ENCODE measurements around the gene ABI3. TPM values are rescaled to one million over a fixed set of nuclear protein-coding genes. Genes with fewer than 3 reads are reported as not detected.
A peak's percentile ranks its signal among the peaks of the same experiment; 100 is the strongest.

Gene ABI3, protein sequence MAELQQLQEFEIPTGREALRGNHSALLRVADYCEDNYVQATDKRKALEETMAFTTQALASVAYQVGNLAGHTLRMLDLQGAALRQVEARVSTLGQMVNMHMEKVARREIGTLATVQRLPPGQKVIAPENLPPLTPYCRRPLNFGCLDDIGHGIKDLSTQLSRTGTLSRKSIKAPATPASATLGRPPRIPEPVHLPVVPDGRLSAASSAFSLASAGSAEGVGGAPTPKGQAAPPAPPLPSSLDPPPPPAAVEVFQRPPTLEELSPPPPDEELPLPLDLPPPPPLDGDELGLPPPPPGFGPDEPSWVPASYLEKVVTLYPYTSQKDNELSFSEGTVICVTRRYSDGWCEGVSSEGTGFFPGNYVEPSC
- total RNA-seq (10 to 100 TPM in 8 of 9 donors, 1 to 10 TPM in 1; 2.4 to 39.9 (median 17.5) TPM), polyA plus RNA-seq (10 to 100 TPM in 2 of 3 donors, 1 to 10 TPM in 1; 4.4 to 15.1 (median 13.0) TPM)
- long read RNA-seq, donor 1, result 0 reads
- long read RNA-seq, donor 2, result 0 reads
- long read RNA-seq, donor 3, partial matches to known transcripts, result 0 of 1 reads
- long read RNA-seq, donor 3, other reads (novel, unspliced or antisense), result 0 of 1 reads
- long read RNA-seq, donor 4, transcript ABI3-201 (8 exons, 2,109 nt), result major isoform, 9 of 11 reads
- long read RNA-seq, donor 4, partial matches to known transcripts, result 1 of 11 reads
- long read RNA-seq, donor 4, other reads (novel, unspliced or antisense), result 1 of 11 reads
- long read RNA-seq, donor 5, transcript ABI3-201 (8 exons, 2,109 nt), result major isoform, 35 of 46 reads
- long read RNA-seq, donor 5, partial matches to known transcripts, result 4 of 46 reads
- long read RNA-seq, donor 5, other reads (novel, unspliced or antisense), result 7 of 46 reads
- long read RNA-seq, donor 6, transcript ABI3-201 (8 exons, 2,109 nt), result major isoform, 8 of 12 reads
- long read RNA-seq, donor 6, partial matches to known transcripts, result 3 of 12 reads
- long read RNA-seq, donor 6, other reads (novel, unspliced or antisense), result 1 of 12 reads
- long read RNA-seq, donor 7, partial matches to known transcripts, result 0 of 2 reads
- long read RNA-seq, donor 7, other reads (novel, unspliced or antisense), result 0 of 2 reads
- long read RNA-seq, donor 8, partial matches to known transcripts, result 0 of 2 reads
- long read RNA-seq, donor 8, other reads (novel, unspliced or antisense), result 0 of 2 reads
- long read RNA-seq, donor 9, partial matches to known transcripts, result 0 of 1 reads
- long read RNA-seq, donor 9, other reads (novel, unspliced or antisense), result 0 of 1 reads
- long read RNA-seq, donor 10, partial matches to known transcripts, result 0 of 1 reads
- long read RNA-seq, donor 10, other reads (novel, unspliced or antisense), result 0 of 1 reads

DNA sequence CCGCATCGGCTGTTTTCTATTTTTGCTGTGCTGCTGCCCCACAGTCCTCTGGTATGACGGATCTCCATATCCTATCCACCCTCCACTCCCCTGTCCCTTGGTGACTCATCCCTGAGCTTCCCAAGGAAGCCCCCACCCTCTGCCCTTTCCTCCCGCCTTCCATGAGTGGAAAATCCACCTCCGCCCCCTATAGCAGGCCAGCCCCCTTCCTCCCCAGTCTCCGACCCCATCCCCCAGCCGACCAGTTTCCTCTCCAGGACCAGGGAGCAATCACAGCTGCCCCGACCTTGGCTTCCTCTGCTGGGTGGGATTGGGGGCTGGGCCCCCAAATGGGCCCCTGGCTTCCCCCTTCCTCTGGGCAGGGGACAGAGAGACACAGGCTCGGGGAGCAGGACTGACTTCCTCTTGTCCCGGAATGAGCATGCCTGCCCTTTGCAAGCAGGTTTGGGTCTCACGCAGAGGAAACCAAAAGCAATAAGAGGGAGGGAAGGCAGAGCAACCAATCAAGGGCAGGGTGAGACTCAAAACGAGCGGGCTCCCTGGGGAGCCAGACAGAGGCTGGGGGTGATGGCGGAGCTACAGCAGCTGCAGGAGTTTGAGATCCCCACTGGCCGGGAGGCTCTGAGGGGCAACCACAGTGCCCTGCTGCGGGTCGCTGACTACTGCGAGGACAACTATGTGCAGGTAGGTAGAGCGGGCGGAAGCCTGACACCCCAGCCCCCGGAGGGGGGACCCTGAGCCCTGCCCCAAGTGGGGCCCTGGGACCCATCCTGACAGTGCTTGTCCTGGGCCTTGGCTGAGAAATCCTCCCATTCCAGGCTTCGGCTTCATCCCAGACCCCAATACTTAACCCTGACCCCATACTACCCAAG, at the start of gene ABI3, which contains the start of gene GNGT2:
ABI3 (plus strand) TSS at position 550 of the 872 bp plus-strand sequence; CDS start at position 568, 18 bp downstream.
GNGT2 (minus strand) TSS at position 417 of the 872 bp plus-strand sequence. CDS start 3,152 bp downstream, outside the sequence.
- TF ChIP-seq POLR2A (IDR thresholded peaks at IDR 0.05), result peak in 1 of 2 donors; percentile 25
- TF ChIP-seq, protein P1, sequence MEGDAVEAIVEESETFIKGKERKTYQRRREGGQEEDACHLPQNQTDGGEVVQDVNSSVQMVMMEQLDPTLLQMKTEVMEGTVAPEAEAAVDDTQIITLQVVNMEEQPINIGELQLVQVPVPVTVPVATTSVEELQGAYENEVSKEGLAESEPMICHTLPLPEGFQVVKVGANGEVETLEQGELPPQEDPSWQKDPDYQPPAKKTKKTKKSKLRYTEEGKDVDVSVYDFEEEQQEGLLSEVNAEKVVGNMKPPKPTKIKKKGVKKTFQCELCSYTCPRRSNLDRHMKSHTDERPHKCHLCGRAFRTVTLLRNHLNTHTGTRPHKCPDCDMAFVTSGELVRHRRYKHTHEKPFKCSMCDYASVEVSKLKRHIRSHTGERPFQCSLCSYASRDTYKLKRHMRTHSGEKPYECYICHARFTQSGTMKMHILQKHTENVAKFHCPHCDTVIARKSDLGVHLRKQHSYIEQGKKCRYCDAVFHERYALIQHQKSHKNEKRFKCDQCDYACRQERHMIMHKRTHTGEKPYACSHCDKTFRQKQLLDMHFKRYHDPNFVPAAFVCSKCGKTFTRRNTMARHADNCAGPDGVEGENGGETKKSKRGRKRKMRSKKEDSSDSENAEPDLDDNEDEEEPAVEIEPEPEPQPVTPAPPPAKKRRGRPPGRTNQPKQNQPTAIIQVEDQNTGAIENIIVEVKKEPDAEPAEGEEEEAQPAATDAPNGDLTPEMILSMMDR (IDR thresholded peaks at IDR 0.05), result no peak
- H3K27me3 ChIP-seq, result peaks cover 12% of the 10 kb centered on the region
- intact Hi-C loops (cut with DNase I), result no loop called here
- no peaks in the 10 kb centered on the region for H3K9me3 ChIP-seq (replicated peaks in 1 of 3)
- peak within 1 kb of the TSS in 2 of 5 donors; percentile 56 to 74 for H3K27ac ChIP-seq
- peak within 1 kb of the TSS in 2 of 4 donors; percentile 16 to 41 for H3K4me3 ChIP-seq
- 21 to 37% (median 36%) methylated on average over 21 to 22 of the region's 22 CpGs for WGBS, 4 donors
- DNase-seq, result peak in 6 of 7 donors; percentile 45 to 73 (median 50)
- peaks cover 8 to 12% of the 10 kb centered on the region in 2 donors for H3K4me1 ChIP-seq (replicated peaks in 1 of 2)
- H3K36me3 ChIP-seq (replicated peaks in 1 of 2), result no peaks in the 10 kb centered on the region

DNA sequence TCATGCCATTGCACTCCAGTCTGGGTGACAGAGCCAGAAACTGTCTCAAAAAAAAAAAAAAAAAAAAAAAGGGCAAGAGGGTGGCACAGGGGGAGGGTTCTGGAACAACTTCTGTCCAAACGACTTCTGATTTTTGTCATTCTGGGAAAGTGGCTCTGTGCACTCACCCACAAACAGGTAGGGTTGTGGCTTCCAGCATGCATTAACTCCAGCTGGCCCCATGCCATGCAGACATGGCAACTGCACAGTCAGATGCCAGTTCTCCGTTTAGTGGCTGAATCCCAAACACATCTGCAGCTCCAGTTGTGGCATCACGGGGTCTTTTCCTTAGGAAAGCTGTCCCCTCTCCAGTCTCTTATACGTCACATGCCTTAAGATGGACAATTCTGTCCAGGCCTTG, 47.6 kb upstream of the ABI3 start:
- Histone ChIP-seq H3K4me3 (no peak overlapping the region), H3K27me3 (peaks cover 15% of the 10 kb centered on the region), H3K36me3 (replicated peaks in 1 of 2) (no peaks in the 10 kb centered on the region), H3K27ac (no peak overlapping the region), H3K9me3 (replicated peaks in 1 of 3) (no peaks in the 10 kb centered on the region), H3K4me1 (replicated peaks in 1 of 2) (no peaks in the 10 kb centered on the region)
- intact Hi-C loops (cut with DNase I), result no loop called here
- WGBS, 4 donors, result 72 to 83% (median 76%) methylated on average over 4 of the region's 4 CpGs
- TF ChIP-seq, protein P1 (IDR thresholded peaks at IDR 0.05), result no peak
- no peak for TF ChIP-seq POLR2A (IDR thresholded peaks at IDR 0.05)
- DNase-seq, result no peak

DNA sequence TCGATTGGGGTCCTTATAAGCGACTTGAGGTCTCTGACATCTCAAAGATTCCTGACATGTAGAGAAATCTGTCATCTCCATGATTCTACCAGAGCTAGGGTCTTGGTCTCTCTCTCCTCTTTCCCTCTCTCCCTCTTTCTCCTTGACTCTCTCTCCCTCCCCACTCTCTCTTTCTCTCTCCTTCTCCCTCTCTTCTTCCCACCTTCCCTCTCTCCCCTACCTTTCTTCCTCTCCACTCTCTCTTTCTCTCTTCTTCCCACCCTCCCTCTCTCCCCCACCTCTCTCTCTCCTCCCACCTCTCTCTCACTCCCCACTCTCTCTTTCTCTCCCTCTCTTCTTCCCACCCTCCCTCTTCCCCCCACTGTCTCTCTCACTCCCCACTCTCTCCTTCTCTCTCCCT, 45.4 kb upstream of the ABI3 start:
- no peak for DNase-seq
- Histone ChIP-seq H3K4me1 (replicated peaks in 1 of 2) (no peaks in the 10 kb centered on the region), H3K36me3 (replicated peaks in 1 of 2) (no peaks in the 10 kb centered on the region), H3K4me3 (no peak overlapping the region), H3K9me3 (replicated peaks in 1 of 3) (no peaks in the 10 kb centered on the region), H3K27me3 (peaks cover 12% of the 10 kb centered on the region), H3K27ac (no peak overlapping the region)
- intact Hi-C loops (cut with DNase I), result no loop called here
- TF ChIP-seq, protein P1 (IDR thresholded peaks at IDR 0.05), result no peak
- TF ChIP-seq POLR2A (IDR thresholded peaks at IDR 0.05), result no peak
- 77 to 91% (median 85%) methylated on average over 2 of the region's 2 CpGs for WGBS, 4 donors

Measured in adrenal gland (tissue), 19 donors.